ENCODE results near the gene SIGLEC1. TPM values are rescaled to one million over a fixed set of nuclear protein-coding genes. Genes with fewer than 3 reads are reported as not detected.
A peak's percentile ranks its signal among the peaks of the same experiment; 100 is the strongest.

The SIGLEC1 gene
- total RNA-seq, 1 donor from 2014 or later: 6.4 TPM

GRCh38 chr20:3680701-3681351 is 31.6 kb downstream of the SIGLEC1 start:
- Histone ChIP-seq H3K36me3 (no peaks in the 10 kb centered on the region), H3K4me3 (peak overlapping the region; percentile 72), H3K4me1 (peaks cover 44% of the 10 kb centered on the region), H3K9me3 (replicated peaks) (no peaks in the 10 kb centered on the region), H3K27me3 (ENCODE audit: low read depth) (peaks cover 45% of the 10 kb centered on the region), H3K27ac (replicated peaks) (peak overlapping the region; percentile 83)
- DNase-seq: no peak
- intact Hi-C loops (cut with micrococcal nuclease): no loop called here
- TF ChIP-seq CTCF (IDR thresholded peaks at IDR 0.05; ENCODE audit: borderline replicate concordance): no peak

- H3K36me3 ChIP-seq: no peaks in the 10 kb centered on the region
- H3K4me1 ChIP-seq: peaks cover 44% of the 10 kb centered on the region
- peak overlapping the region; percentile 72 for H3K4me3 ChIP-seq
- H3K27me3 ChIP-seq (ENCODE audit: low read depth): peaks cover 53% of the 10 kb centered on the region
- intact Hi-C loops (cut with micrococcal nuclease): no loop called here
- H3K27ac ChIP-seq (replicated peaks): peak overlapping the region; percentile 83
- no peak for TF ChIP-seq CTCF (IDR thresholded peaks at IDR 0.05; ENCODE audit: borderline replicate concordance)
- DNase-seq: peak; percentile 56
- no peaks in the 10 kb centered on the region for H3K9me3 ChIP-seq (replicated peaks)
Observed at GRCh38 chr20:3679749-3680700, 32.4 kb downstream of the SIGLEC1 start.

GRCh38 chr20:3678856-3679720 is 33.3 kb downstream of the SIGLEC1 start:
- Histone ChIP-seq H3K27ac (replicated peaks) (peak overlapping the region; percentile 83), H3K4me3 (peak overlapping the region; percentile 72), H3K27me3 (ENCODE audit: low read depth) (peaks cover 63% of the 10 kb centered on the region), H3K4me1 (peaks cover 44% of the 10 kb centered on the region), H3K9me3 (replicated peaks) (no peaks in the 10 kb centered on the region), H3K36me3 (no peaks in the 10 kb centered on the region)
- intact Hi-C loops (cut with micrococcal nuclease): no loop called here
- TF ChIP-seq CTCF (IDR thresholded peaks at IDR 0.05; ENCODE audit: borderline replicate concordance): no peak
- DNase-seq: no peak

GRCh38 chr20:3678198-3678597 is 34.2 kb downstream of the SIGLEC1 start:
- peaks cover 66% of the 10 kb centered on the region for H3K27me3 ChIP-seq (ENCODE audit: low read depth)
- no peak for TF ChIP-seq CTCF (IDR thresholded peaks at IDR 0.05; ENCODE audit: borderline replicate concordance)
- DNase-seq: no peak
- H3K4me1 ChIP-seq: peaks cover 44% of the 10 kb centered on the region
- no peaks in the 10 kb centered on the region for H3K9me3 ChIP-seq (replicated peaks)
- intact Hi-C loops (cut with micrococcal nuclease): no loop called here
- H3K36me3 ChIP-seq: no peaks in the 10 kb centered on the region
- no peak overlapping the region for H3K4me3 ChIP-seq
- H3K27ac ChIP-seq (replicated peaks): peak overlapping the region; percentile 83

- H3K27ac ChIP-seq (replicated peaks): peak overlapping the region; percentile 83
- intact Hi-C loops (cut with micrococcal nuclease): loop anchor here (2.0 kb wide), 1 partner anchor 33 kb away; no protein-coding TSS in a partner anchor
- H3K4me3 ChIP-seq: no peak overlapping the region
- no peaks in the 10 kb centered on the region for H3K9me3 ChIP-seq (replicated peaks)
- peaks cover 49% of the 10 kb centered on the region for H3K4me1 ChIP-seq
- peak; percentile 41 for DNase-seq
- no peak for TF ChIP-seq CTCF (IDR thresholded peaks at IDR 0.05; ENCODE audit: borderline replicate concordance)
- no peaks in the 10 kb centered on the region for H3K36me3 ChIP-seq
- peaks cover 66% of the 10 kb centered on the region for H3K27me3 ChIP-seq (ENCODE audit: low read depth)
Observed at GRCh38 chr20:3677733-3678132, 34.7 kb downstream of the SIGLEC1 start.

Measured in left ventricle myocardium inferior (tissue), 1 donor.